PC-9 (cell line): Measurements from ENCODE around the gene USH1C. TPM values are rescaled to one million over a fixed set of nuclear protein-coding genes. Genes with fewer than 3 reads are reported as not detected.

Source experiments
- BruUV-seq: library from RNA; stranded (reverse); fragments of 400-500 nt; replicated peaks from 2 replicates; lab custom pipeline; 2021; lab: Mats Ljungman, UMichigan
- CTCF ChIA-PET: fragments of 300-600 bp; sonication (Branson Sonifier 250); formaldehyde crosslinking; loops from one replicate; lab custom pipeline; 2022; ENCODE audit warnings: antibody characterized with exemption; lab: Charles Lee
- POLR2A ChIA-PET: fragments of 300-600 bp; sonication (Branson Sonifier 250); formaldehyde crosslinking; loops from one replicate; lab custom pipeline; 2022; ENCODE audit warnings: antibody characterized with exemption; ENCODE audit not compliant: unreplicated experiment; lab: Charles Lee
- DNase-seq, 2 experiments: peaks; one replicate each; pipeline versions ENCODE4 v3.0.0 to v3.0.0-alpha.2; 2015 to 2022; ENCODE audit warnings: mixed read lengths in 1 of 2
- H2AFZ ChIP-seq: fragments of 200-600 bp; sonication (generic); 2 replicates; pipeline ENCODE4 v1.8.1; 2017; ENCODE audit warnings: antibody characterized with exemption
- H3F3A ChIP-seq: fragments of 200-600 bp; sonication (generic); 2 replicates; pipeline ENCODE4 v1.8.1; 2017; ENCODE audit warnings: antibody characterized with exemption, mild to moderate bottlenecking, low read depth; ENCODE audit not compliant: insufficient read depth
- H3K27ac ChIP-seq: fragments of 200-600 bp; sonication (generic); 2 replicates; pipeline ENCODE4 v1.6.1; 2016; ENCODE audit warnings: mixed run types
- H3K27me3 ChIP-seq: fragments of 200-600 bp; sonication (generic); 2 replicates; pipeline ENCODE4 v1.6.1; 2016; ENCODE audit warnings: low read depth, mixed run types; ENCODE audit not compliant: insufficient read depth
- H3K36me3 ChIP-seq: fragments of 200-600 bp; sonication (generic); 2 replicates; pipeline ENCODE4 v1.6.1; 2016; ENCODE audit warnings: low read depth, mixed run types
- H3K4me1 ChIP-seq: fragments of 200-600 bp; sonication (generic); replicated peaks from 2 replicates; pipeline ENCODE4 v1.6.1; 2016; ENCODE audit warnings: mixed run types; ENCODE audit not compliant: insufficient read depth
- H3K4me2 ChIP-seq: fragments of 200-600 bp; sonication (generic); 2 replicates; pipeline ENCODE4 v1.6.1; 2017; ENCODE audit warnings: mixed run types
- H3K4me3 ChIP-seq: fragments of 200-600 bp; sonication (generic); 2 replicates; pipeline ENCODE4 v1.6.1; 2016; ENCODE audit warnings: mixed run types
- H3K79me2 ChIP-seq: fragments of 200-600 bp; sonication (generic); 2 replicates; pipeline ENCODE4 v1.6.1; 2017; ENCODE audit warnings: low read depth, mixed run types
- H3K9me2 ChIP-seq: fragments of 200-600 bp; sonication (generic); 2 replicates; pipeline ENCODE4 v1.8.1; 2017; ENCODE audit warnings: mild to moderate bottlenecking; ENCODE audit not compliant: insufficient read depth
- H3K9me3 ChIP-seq: fragments of 200-600 bp; sonication (generic); 2 replicates; pipeline ENCODE4 v1.8.1; 2016; ENCODE audit warnings: low read depth; ENCODE audit not compliant: insufficient read depth
- H4K20me1 ChIP-seq: fragments of 200-600 bp; sonication (generic); 2 replicates; pipeline ENCODE4 v1.8.1; 2017; ENCODE audit not compliant: insufficient read depth
- CTCF ChIP-seq: fragments of 200-600 bp; sonication (generic); conservative IDR thresholded peaks from 2 replicates; pipeline ENCODE4 v1.6.1; 2017; ENCODE audit warnings: mixed run types, antibody characterized with exemption, mild to moderate bottlenecking, moderate library complexity
- EZH2 ChIP-seq: fragments of 200-600 bp; sonication (generic); IDR thresholded peaks from 2 replicates; pipeline ENCODE4 v1.8.0; 2017; ENCODE audit warnings: antibody characterized with exemption, low read depth
- intact Hi-C: fragments of 100-400 bp; cut with micrococcal nuclease; formaldehyde crosslinking; loops from one replicate; pipeline ENCODE4 v1.10.0; 2022; ENCODE audit not compliant: unreplicated experiment
- total RNA-seq: library from RNA; stranded (reverse); gene quantifications from 2 replicates; pipeline ENCODE4 v1.2.3, GENCODE V29; 2021

Gene USH1C
- total RNA-seq, 1 experiment from 2014 or later: not detected

DNA sequence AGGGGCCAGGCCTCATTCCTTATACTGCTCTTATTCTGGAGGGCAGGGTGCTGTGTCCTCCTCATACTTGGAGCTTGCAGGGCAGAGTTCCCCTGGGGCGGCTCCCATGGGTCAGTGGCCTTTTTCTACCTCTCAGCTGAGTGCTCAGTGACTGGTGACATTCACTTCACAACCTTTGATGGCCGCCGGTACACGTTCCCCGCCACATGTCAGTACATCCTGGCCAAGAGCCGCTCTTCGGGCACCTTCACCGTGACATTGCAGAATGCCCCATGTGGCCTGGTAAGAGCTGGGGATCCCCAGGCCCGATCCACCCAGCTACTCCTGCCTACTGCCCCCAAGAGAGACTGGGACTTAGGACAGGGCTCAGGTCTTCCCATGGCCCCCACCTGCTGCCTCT, 17.3 kb upstream of the USH1C start:
- no peaks in the 10 kb centered on the region for H3K36me3 ChIP-seq
- H2AFZ ChIP-seq: no peak overlapping the region
- H3K27me3 ChIP-seq: peaks cover 41% of the 10 kb centered on the region
- no peaks in the 10 kb centered on the region for H3K79me2 ChIP-seq
- no peaks in the 10 kb centered on the region for H3K9me2 ChIP-seq
- H3K4me3 ChIP-seq: no peak overlapping the region
- H4K20me1 ChIP-seq: no peaks in the 10 kb centered on the region
- intact Hi-C loops: no loop called here
- CTCF ChIA-PET: no interaction called here
- no peak for TF ChIP-seq CTCF
- TF ChIP-seq EZH2: no peak
- no peak overlapping the region for H3K4me2 ChIP-seq
- POLR2A ChIA-PET: no interaction called here
- BruUV-seq: no TSS peak
- no peaks in the 10 kb centered on the region for H3F3A ChIP-seq
- H3K4me1 ChIP-seq: no peaks in the 10 kb centered on the region
- no peak overlapping the region for H3K27ac ChIP-seq
- H3K9me3 ChIP-seq: no peaks in the 10 kb centered on the region
- DNase-seq: peak in 1 of 2 experiments; percentile 15

DNA sequence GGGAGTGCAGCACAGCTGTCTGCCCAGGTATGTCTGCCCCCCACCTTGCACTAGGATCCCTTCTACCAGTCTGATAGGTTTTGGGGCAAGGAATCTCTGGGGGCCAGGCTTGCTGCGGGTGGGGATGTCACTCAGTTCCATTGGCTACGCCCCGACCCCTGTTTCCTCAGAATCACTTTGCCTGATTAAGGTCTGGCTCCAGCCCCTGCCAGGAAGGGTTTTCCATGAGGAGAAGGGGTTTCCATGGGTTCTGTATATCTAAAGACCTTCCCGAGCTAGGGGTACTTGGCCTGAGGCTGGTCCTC, 16.8 kb upstream of the USH1C start:
- no peaks in the 10 kb centered on the region for H3K4me1 ChIP-seq
- H3F3A ChIP-seq: no peaks in the 10 kb centered on the region
- POLR2A ChIA-PET: no interaction called here
- no peaks in the 10 kb centered on the region for H3K36me3 ChIP-seq
- no peaks in the 10 kb centered on the region for H4K20me1 ChIP-seq
- no TSS peak for BruUV-seq
- H3K27ac ChIP-seq: no peak overlapping the region
- CTCF ChIA-PET: no interaction called here
- H3K4me2 ChIP-seq: no peak overlapping the region
- H3K27me3 ChIP-seq: peaks cover 46% of the 10 kb centered on the region
- TF ChIP-seq CTCF: no peak
- no peak overlapping the region for H2AFZ ChIP-seq
- no peak for DNase-seq
- intact Hi-C loops: no loop called here
- H3K9me2 ChIP-seq: no peaks in the 10 kb centered on the region
- H3K9me3 ChIP-seq: no peaks in the 10 kb centered on the region
- H3K79me2 ChIP-seq: no peaks in the 10 kb centered on the region
- no peak overlapping the region for H3K4me3 ChIP-seq

DNA sequence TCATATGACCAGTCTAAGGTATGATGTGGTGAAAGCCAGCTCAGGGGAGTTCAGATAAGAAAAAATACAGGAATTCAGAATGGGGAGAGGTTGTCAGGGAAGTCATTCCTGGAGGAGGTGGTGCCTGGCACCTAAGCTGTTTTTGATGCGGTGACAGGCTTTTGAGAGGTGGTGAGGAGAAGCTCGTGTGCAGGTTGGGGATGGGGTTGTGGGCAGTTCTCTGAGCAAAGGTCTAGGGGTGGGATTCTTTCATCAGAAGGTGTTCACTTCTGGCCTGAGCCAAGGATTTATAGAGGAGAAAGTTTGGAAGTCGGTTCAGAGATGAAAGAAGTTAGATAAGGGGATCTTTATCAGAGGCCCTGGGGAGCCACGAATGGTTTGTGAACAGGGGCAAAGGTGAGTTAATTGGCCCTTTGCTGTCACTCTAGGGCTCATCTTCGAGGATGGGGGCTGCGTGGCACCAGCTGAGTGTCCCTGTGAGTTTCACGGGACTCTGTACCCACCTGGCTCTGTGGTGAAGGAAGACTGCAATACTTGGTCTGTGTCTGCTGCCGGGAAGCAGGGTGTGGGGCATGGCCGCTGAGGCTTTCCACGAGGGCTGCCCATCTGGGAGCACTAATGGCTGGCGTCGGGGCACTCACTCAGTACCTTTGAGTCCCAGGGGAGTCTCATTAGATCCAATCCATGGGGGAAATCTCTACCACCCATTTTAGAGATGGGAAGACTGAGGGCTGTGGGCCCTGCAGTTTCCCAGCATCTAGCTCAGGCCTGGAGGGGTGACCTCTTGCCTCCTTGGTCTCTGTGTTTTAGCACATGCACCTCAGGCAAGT, 16.3 kb upstream of the USH1C start:
- intact Hi-C loops: no loop called here
- Histone ChIP-seq H3K4me1 (no peaks in the 10 kb centered on the region), H3K79me2 (no peaks in the 10 kb centered on the region), H3K9me2 (no peaks in the 10 kb centered on the region), H3K4me2 (no peak overlapping the region), H3K4me3 (no peak overlapping the region), H3K27ac (no peak overlapping the region), H3K36me3 (no peaks in the 10 kb centered on the region), H3F3A (no peaks in the 10 kb centered on the region), H3K27me3 (peaks cover 47% of the 10 kb centered on the region), H2AFZ (no peak overlapping the region), H3K9me3 (no peaks in the 10 kb centered on the region), H4K20me1 (no peaks in the 10 kb centered on the region)
- CTCF ChIA-PET: no interaction called here
- POLR2A ChIA-PET: no interaction called here
- BruUV-seq: no TSS peak
- DNase-seq: no peak
- no peak for TF ChIP-seq EZH2
- TF ChIP-seq CTCF: no peak
